HCT116 (cell line): ENCODE measurements around the gene CADPS. TPM values are rescaled to one million over a fixed set of nuclear protein-coding genes. Genes with fewer than 3 reads are reported as not detected.

Experiments used
- ATAC-seq: fragments of 200-7000 bp; cut with Tn5 transposase; 2 replicates; pipeline ENCODE4 v1.9.1; 2020; ENCODE audit warnings: mild to moderate bottlenecking, moderate library complexity
- BruUV-seq: library from RNA; stranded (reverse); fragments of 400-500 nt; replicated peaks from 2 replicates; lab custom pipeline; 2021; lab: Mats Ljungman, UMichigan
- CTCF ChIA-PET: fragments of 300-600 bp; sonication (Branson Sonifier 250); formaldehyde crosslinking; loops from one replicate; lab custom pipeline; 2021; ENCODE audit warnings: antibody characterized with exemption; lab: Charles Lee
- POLR2A ChIA-PET: fragments of 300-600, 350-600 bp; sonication (Branson Sonifier 250); formaldehyde crosslinking; loops from one replicate; lab custom pipeline; 2021; ENCODE audit warnings: antibody characterized with exemption; lab: Charles Lee
- RAD21 ChIA-PET, 2 experiments: fragments of 300-600 bp; sonication (Branson Sonifier 250); formaldehyde crosslinking; loops; one replicate each; lab custom pipeline; 2023; ENCODE audit warnings: low total read pairs in 2 of 2; ENCODE audit not compliant: uncharacterized antibody in 2 of 2, unreplicated experiment in 2 of 2, low non-redundant PET in 1 of 2; lab: Charles Lee
- DNase-seq: peaks from one replicate; pipeline ENCODE4 v3.0.0-alpha.2; 2010; ENCODE audit warnings: low read depth, low spot score
- H2AFZ ChIP-seq: fragments of 200-600 bp; shearing (Covaris generic), sonication (generic); 2 replicates; pipeline ENCODE4 v1.6.1; 2017; ENCODE audit warnings: low read depth, mixed run types, mixed read lengths, antibody characterized with exemption, low read length; ENCODE audit not compliant: poor library complexity, severe bottlenecking
- H3K27ac ChIP-seq: 2 replicates; pipeline ENCODE4 v1.5.1; 2012; ENCODE audit warnings: low read depth, low read length
- H3K27me3 ChIP-seq: fragments of 200-600 bp; sonication (generic); 2 replicates; pipeline ENCODE4 v1.6.1; 2016; ENCODE audit warnings: mixed run types, low read length, mixed read lengths; ENCODE audit not compliant: insufficient read depth
- H3K36me3 ChIP-seq, 2 experiments: fragments of 200-500 bp in 1 of 2; fragments of 200-600 bp in 1 of 2; sonication (Bioruptor generic) in 1 of 2; sonication (generic) in 1 of 2; 2 replicates each; pipeline versions ENCODE4 v1.5.1 to v1.6.1; 2014 to 2016; ENCODE audit warnings: low read length in 2 of 2, inconsistent platforms in 1 of 2, mixed read lengths in 1 of 2, mixed run types in 1 of 2; ENCODE audit not compliant: insufficient read depth in 2 of 2, control insufficient read depth in 1 of 2
- H3K4me1 ChIP-seq, 2 experiments: fragments of 200-600 bp in 1 of 2; sonication (generic) in 1 of 2; 2 replicates each; pipeline versions ENCODE4 v1.5.1 to v1.6.1; 2012 to 2017; ENCODE audit warnings: low read length in 2 of 2, inconsistent platforms in 1 of 2, mild to moderate bottlenecking in 1 of 2, mixed read lengths in 1 of 2, mixed run types in 1 of 2, moderate library complexity in 1 of 2; ENCODE audit not compliant: insufficient read depth in 2 of 2, control insufficient read depth in 1 of 2
- H3K4me2 ChIP-seq: fragments of 200-600 bp; sonication (generic); 2 replicates; pipeline ENCODE4 v1.6.1; 2017; ENCODE audit warnings: mixed run types, low read length, mixed read lengths
- H3K4me3 ChIP-seq, 2 experiments: fragments of 200-600 bp in 1 of 2; sonication (generic) in 1 of 2; replicated peaks in 1 of 2; 2 replicates each; pipeline ENCODE4 v1.5.1; 2011 to 2016; ENCODE audit warnings: low read length in 2 of 2, control low read depth in 1 of 2, low read depth in 1 of 2, mild to moderate bottlenecking in 1 of 2, mixed read lengths in 1 of 2, mixed run types in 1 of 2
- H3K79me2 ChIP-seq: fragments of 200-600 bp; sonication (generic); 2 replicates; pipeline ENCODE4 v1.6.1; 2017; ENCODE audit warnings: mild to moderate bottlenecking, mixed run types, low read length, moderate library complexity, mixed read lengths; ENCODE audit not compliant: insufficient read depth
- H3K9ac ChIP-seq: fragments of 200-600 bp; sonication (generic); 2 replicates; pipeline ENCODE4 v1.6.1; 2016; ENCODE audit warnings: low read length, mixed read lengths
- H3K9me2 ChIP-seq: fragments of 200-600 bp; sonication (generic), shearing (Covaris generic); 2 replicates; pipeline ENCODE4 v1.6.1; 2017; ENCODE audit warnings: mixed run types, mild to moderate bottlenecking, moderate library complexity; ENCODE audit not compliant: insufficient read depth
- H3K9me3 ChIP-seq, 2 experiments: fragments of 200-500 bp in 1 of 2; fragments of 200-600 bp in 1 of 2; sonication (Bioruptor generic) in 1 of 2; sonication (generic) in 1 of 2; 2 replicates each; pipeline ENCODE4 v1.6.1; 2014 to 2017; ENCODE audit warnings: low read length in 2 of 2, mixed read lengths in 2 of 2, inconsistent platforms in 1 of 2, low read depth in 1 of 2, mild to moderate bottlenecking in 1 of 2, mixed run types in 1 of 2, moderate library complexity in 1 of 2; ENCODE audit not compliant: control insufficient read depth in 1 of 2, insufficient read depth in 1 of 2
- H4K20me1 ChIP-seq: fragments of 200-600 bp; sonication (generic), shearing (Covaris generic); 2 replicates; pipeline ENCODE4 v1.6.1; 2017; ENCODE audit warnings: mixed run types, mild to moderate bottlenecking, moderate library complexity; ENCODE audit not compliant: insufficient read depth
- ATF3 ChIP-seq: IDR thresholded peaks from 2 replicates; pipeline ENCODE4 v1.6.1; 2012
- CBX3 ChIP-seq: IDR thresholded peaks from 2 replicates; pipeline ENCODE4 v1.6.1; 2012; ENCODE audit warnings: low read depth
- EZH2 ChIP-seq: fragments of 200-600 bp; sonication (generic); IDR thresholded peaks from 2 replicates; pipeline ENCODE4 v1.6.1; 2017; ENCODE audit warnings: antibody characterized with exemption, mixed run types
- EZH2phosphoT487 ChIP-seq: fragments of 200-600 bp; IDR thresholded peaks from 2 replicates; pipeline ENCODE4 v1.6.1; 2018; ENCODE audit warnings: antibody characterized with exemption, borderline replicate concordance
- FOSL1 ChIP-seq: IDR thresholded peaks from 2 replicates; pipeline ENCODE4 v1.6.1; 2012; ENCODE audit warnings: low read depth
- MAX ChIP-seq: IDR thresholded peaks from 2 replicates; pipeline ENCODE4 v1.6.1; 2012
- RAD21 ChIP-seq: IDR thresholded peaks from 2 replicates; pipeline ENCODE4 v1.6.1; 2012; ENCODE audit warnings: low read depth, mild to moderate bottlenecking
- REST ChIP-seq: IDR thresholded peaks from 2 replicates; pipeline ENCODE4 v1.6.1; 2012; ENCODE audit warnings: low read depth
- SIN3A ChIP-seq: IDR thresholded peaks from 2 replicates; pipeline ENCODE4 v1.6.1; 2012; ENCODE audit warnings: low read depth
- ZNF274 ChIP-seq: fragments of 200-500 bp; sonication (Bioruptor generic); IDR thresholded peaks from 2 replicates; pipeline ENCODE4 v1.6.1; 2014; ENCODE audit warnings: mild to moderate bottlenecking, low read depth, low read length, inconsistent platforms
- intact Hi-C: fragments of 100-400 bp; cut with micrococcal nuclease; formaldehyde crosslinking; loops from 2 replicates; pipeline ENCODE4 v1.10.0; 2022
- total RNA-seq: library from RNA; stranded (reverse); gene quantifications from one replicate; pipeline ENCODE4 v1.2.1, GENCODE V29; 2021; ENCODE audit not compliant: unreplicated experiment

Gene CADPS
- total RNA-seq, 1 experiment from 2014 or later = not detected

- peaks cover 5% of the 10 kb centered on the region for H3K27me3 ChIP-seq
- TF ChIP-seq ZNF274 = no peak
- TF ChIP-seq SIN3A = no peak
- TF ChIP-seq EZH2phosphoT487 = no peak
- no peak for TF ChIP-seq FOSL1
- TF ChIP-seq CBX3 = no peak
- no peak for TF ChIP-seq ATF3
- TF ChIP-seq RAD21 = no peak
- TF ChIP-seq MAX = no peak
- no peak for TF ChIP-seq REST
- no peak for TF ChIP-seq EZH2
- no peak overlapping the region for H3K4me2 ChIP-seq
- intact Hi-C loops = no loop called here
- H2AFZ ChIP-seq = no peak overlapping the region
- CTCF ChIA-PET = no interaction called here
- H4K20me1 ChIP-seq = no peaks in the 10 kb centered on the region
- H3K27ac ChIP-seq = no peak overlapping the region
- H3K9ac ChIP-seq = no peak overlapping the region
- ATAC-seq = no peak
- H3K9me3 ChIP-seq = no peaks in the 10 kb centered on the region
- POLR2A ChIA-PET = no interaction called here
- RAD21 ChIA-PET = no interaction called here
- no peaks in the 10 kb centered on the region for H3K9me2 ChIP-seq
- DNase-seq = no peak
- BruUV-seq = no TSS peak
- H3K4me3 ChIP-seq = no peak overlapping the region
- no peaks in the 10 kb centered on the region for H3K79me2 ChIP-seq
- H3K4me1 ChIP-seq = no peaks in the 10 kb centered on the region
- no peaks in the 10 kb centered on the region for H3K36me3 ChIP-seq
These were observed 378.1 kb downstream of the CADPS start for GRCh38 chr3:62497156-62497555.
